Inferior parietal cortex (tissue), 1 donor: Measurements from ENCODE around the gene SDK1.
"Not testable (repeated sequence)": the region's sequence is repeated elsewhere in the genome, so short reads cannot be mapped to it uniquely, and the experiment has no call there.

Experiments used
- DNase-seq: peaks from one replicate; pipeline ENCODE4 v3.0.0-alpha.2; 2016; ENCODE audit errors: extremely low spot score

The SDK1 gene

GRCh38 chr7:4074407-4074806, 773.4 kb downstream of the SDK1 start:
- DNase-seq = no peak

- DNase-seq = no peak
Measured at GRCh38 chr7:4074994-4075393, 773.9 kb downstream of the SDK1 start.

- no peak for DNase-seq
Measured at GRCh38 chr7:4076701-4077294, 775.7 kb downstream of the SDK1 start.

- DNase-seq = no peak
Measured at GRCh38 chr7:4077980-4078379, 776.9 kb downstream of the SDK1 start.

- DNase-seq = no peak
Measured at GRCh38 chr7:4078580-4078979, 777.5 kb downstream of the SDK1 start.

GRCh38 chr7:4079366-4079765, 778.3 kb downstream of the SDK1 start:
- no peak for DNase-seq

GRCh38 chr7:4079956-4080355, 778.9 kb downstream of the SDK1 start:
- DNase-seq = no peak

GRCh38 chr7:4080954-4081353, 779.9 kb downstream of the SDK1 start:
- DNase-seq = no peak

- no peak for DNase-seq
Measured at GRCh38 chr7:4083513-4083912, 782.5 kb downstream of the SDK1 start.

GRCh38 chr7:4084271-4084670, 783.2 kb downstream of the SDK1 start:
- no peak for DNase-seq

GRCh38 chr7:4085937-4086691, 785.1 kb downstream of the SDK1 start:
- DNase-seq = no peak

GRCh38 chr7:4086723-4087122, 785.7 kb downstream of the SDK1 start:
- DNase-seq = no peak

- no peak for DNase-seq
Measured at GRCh38 chr7:4091767-4092166, 790.7 kb downstream of the SDK1 start.

GRCh38 chr7:4093035-4093434, 792.0 kb downstream of the SDK1 start:
- no peak for DNase-seq

- no peak for DNase-seq
Measured at GRCh38 chr7:4093483-4093882, 792.4 kb downstream of the SDK1 start.

GRCh38 chr7:4094158-4094557, 793.1 kb downstream of the SDK1 start:
- not testable (repeated sequence) for DNase-seq

GRCh38 chr7:4097001-4097609, 796.1 kb downstream of the SDK1 start:
- DNase-seq = no peak

GRCh38 chr7:4098169-4098568, 797.1 kb downstream of the SDK1 start:
- DNase-seq = no peak

- DNase-seq = no peak
Measured at GRCh38 chr7:4099651-4100050, 798.6 kb downstream of the SDK1 start.

- no peak for DNase-seq
Measured at GRCh38 chr7:4100148-4100547, 799.1 kb downstream of the SDK1 start.

- DNase-seq = no peak
Measured at GRCh38 chr7:4100691-4101090, 799.6 kb downstream of the SDK1 start.

- no peak for DNase-seq
Measured at GRCh38 chr7:4102231-4102841, 801.3 kb downstream of the SDK1 start.
